Epithelial cell of esophagus (primary cell): ENCODE measurements around the gene DHDDS.

Experiments
- DNase-seq: peaks from one replicate; pipeline ENCODE4 v3.0.0; 2010; ENCODE audit warnings: low read depth
- H3K4me3 ChIP-seq: 2 replicates; pipeline ENCODE4 v1.5.1; 2011; ENCODE audit warnings: mild to moderate bottlenecking, low read length, control low read depth
- CTCF ChIP-seq: IDR thresholded peaks from 2 replicates; pipeline ENCODE4 v1.5.1; 2011; ENCODE audit warnings: low read depth, mild to moderate bottlenecking, low read length, control low read depth, inconsistent platforms; ENCODE audit not compliant: insufficient read depth; ENCODE audit errors: missing control alignments

Gene DHDDS

GRCh38 chr1:26476958-26477357 lies 44.8 kb downstream of the DHDDS start:
- TF ChIP-seq CTCF: no peak
- no peak for DNase-seq
- no peak overlapping the region for H3K4me3 ChIP-seq

GRCh38 chr1:26477446-26478152 lies 45.5 kb downstream of the DHDDS start:
- no peak for DNase-seq
- no peak for TF ChIP-seq CTCF
- H3K4me3 ChIP-seq: no peak overlapping the region

GRCh38 chr1:26478159-26478558 lies 46.0 kb downstream of the DHDDS start:
- no peak for TF ChIP-seq CTCF
- no peak overlapping the region for H3K4me3 ChIP-seq
- no peak for DNase-seq

GRCh38 chr1:26478988-26479387 lies 46.9 kb downstream of the DHDDS start:
- no peak for TF ChIP-seq CTCF
- no peak overlapping the region for H3K4me3 ChIP-seq
- DNase-seq: no peak

GRCh38 chr1:26482921-26483320 lies 50.8 kb downstream of the DHDDS start:
- H3K4me3 ChIP-seq: no peak overlapping the region
- DNase-seq: no peak
- no peak for TF ChIP-seq CTCF

- H3K4me3 ChIP-seq: no peak overlapping the region
- no peak for TF ChIP-seq CTCF
- DNase-seq: no peak
Measured at GRCh38 chr1:26483980-26484379, 51.9 kb downstream of the DHDDS start.

- TF ChIP-seq CTCF: no peak
- H3K4me3 ChIP-seq: no peak overlapping the region
- DNase-seq: no peak
Measured at GRCh38 chr1:26490155-26490554, 58.0 kb downstream of the DHDDS start.
